GM19328 (cell line): ENCODE data around the gene RELN.
"Not testable (repeated sequence)": the region's sequence is repeated elsewhere in the genome, so short reads cannot be mapped to it uniquely, and the experiment has no call there.

ENCODE experiments used
- ATAC-seq: cut with Tn5 transposase; IDR thresholded peaks from one replicate; pipeline ENCODE4 v1.9.1; 2021; ENCODE audit warnings: mild to moderate bottlenecking, moderate library complexity; ENCODE audit not compliant: unreplicated experiment

Gene RELN

GRCh38 chr7:103857435-103857834 is 132.0 kb downstream of the RELN start:
- ATAC-seq, result no peak

GRCh38 chr7:103856929-103857328 is 132.5 kb downstream of the RELN start:
- no peak for ATAC-seq

GRCh38 chr7:103855671-103856070 is 133.8 kb downstream of the RELN start:
- ATAC-seq, result no peak

GRCh38 chr7:103854611-103855010 is 134.8 kb downstream of the RELN start:
- no peak for ATAC-seq

- no peak for ATAC-seq
Observed at GRCh38 chr7:103851357-103851756, 138.1 kb downstream of the RELN start.

- ATAC-seq, result no peak
Observed at GRCh38 chr7:103843689-103844480, 145.6 kb downstream of the RELN start.

- ATAC-seq, result no peak
Observed at GRCh38 chr7:103833401-103833800, 156.1 kb downstream of the RELN start.

GRCh38 chr7:103832438-103832837 is 157.0 kb downstream of the RELN start:
- ATAC-seq, result no peak

GRCh38 chr7:103824251-103824650 is 165.2 kb downstream of the RELN start:
- no peak for ATAC-seq

- no peak for ATAC-seq
Observed at GRCh38 chr7:103823084-103823483, 166.4 kb downstream of the RELN start.

- no peak for ATAC-seq
Observed at GRCh38 chr7:103821092-103821491, 168.4 kb downstream of the RELN start.

- not testable (repeated sequence) for ATAC-seq
Observed at GRCh38 chr7:103815972-103816371, 173.5 kb downstream of the RELN start.

GRCh38 chr7:103813970-103814369 is 175.5 kb downstream of the RELN start:
- no peak for ATAC-seq

- ATAC-seq, result peak; percentile 62
Observed at GRCh38 chr7:103811997-103812396, 177.5 kb downstream of the RELN start.

- ATAC-seq, result no peak
Observed at GRCh38 chr7:103811290-103811689, 178.2 kb downstream of the RELN start.

- no peak for ATAC-seq
Observed at GRCh38 chr7:103810112-103810744, 179.2 kb downstream of the RELN start.

GRCh38 chr7:103809229-103809994 is 180.0 kb downstream of the RELN start:
- no peak for ATAC-seq

GRCh38 chr7:103805346-103805745 is 184.1 kb downstream of the RELN start:
- no peak for ATAC-seq

- no peak for ATAC-seq
Observed at GRCh38 chr7:103803631-103804030, 185.8 kb downstream of the RELN start.

- ATAC-seq, result no peak
Observed at GRCh38 chr7:103799298-103799697, 190.2 kb downstream of the RELN start.

- ATAC-seq, result no peak
Observed at GRCh38 chr7:103797647-103798307, 191.7 kb downstream of the RELN start.
